Fibroblast of skin of scalp (primary cell): ENCODE results near the gene PBX3. TPM values are rescaled to one million over a fixed set of nuclear protein-coding genes. Genes with fewer than 3 reads are reported as not detected.

Source experiments
- DNase-seq: peaks from one replicate; pipeline ENCODE4 v3.0.0-alpha.2; 2013
- polyA plus RNA-seq, 2 experiments: library from polyadenylated mRNA; unstranded; fragments of 120-200 nt; gene quantifications; one replicate each; pipeline ENCODE4 v1.2.1, GENCODE V29; 2013; ENCODE audit not compliant: insufficient read length in 2 of 2

PBX3 gene
- 13.1 TPM for polyA plus RNA-seq (2013, experiment 1 of 2; ENCODE audit: insufficient read length)
- 13.6 TPM for polyA plus RNA-seq (2013, experiment 2 of 2; ENCODE audit: insufficient read length)

- DNase-seq, result peak; percentile 60
Observed at GRCh38 chr9:125747053-125747764, at the start of gene PBX3. Gene PBX3, plus strand, starts transcription at chr9:125747373.

- no peak for DNase-seq
Observed at GRCh38 chr9:125699870-125700269, 47.3 kb upstream of the PBX3 start.

GRCh38 chr9:125700791-125701190, 46.4 kb upstream of the PBX3 start:
- peak; percentile 4 for DNase-seq

DNA sequence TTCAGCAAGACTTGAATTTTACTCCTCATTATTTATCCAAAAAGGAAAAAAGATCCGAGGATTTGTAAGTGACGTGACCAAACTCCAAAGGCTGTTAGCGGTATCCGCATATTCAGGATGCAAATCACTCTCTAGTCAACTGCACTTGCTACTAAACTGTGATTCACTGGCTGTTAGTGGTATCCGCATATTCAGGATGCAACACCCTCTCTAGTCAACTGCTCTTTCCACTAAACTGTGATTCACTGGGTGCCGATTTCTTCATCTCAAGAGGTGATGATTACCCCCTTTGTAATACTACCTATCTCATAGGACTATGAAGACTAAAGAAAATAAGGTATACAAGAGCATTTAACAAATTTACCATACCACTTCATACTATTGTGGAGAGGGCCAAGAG, 45.8 kb upstream of the PBX3 start:
- DNase-seq, result peak; percentile 38

- no peak for DNase-seq
Observed at GRCh38 chr9:125703662-125704061, 43.5 kb upstream of the PBX3 start.

DNA sequence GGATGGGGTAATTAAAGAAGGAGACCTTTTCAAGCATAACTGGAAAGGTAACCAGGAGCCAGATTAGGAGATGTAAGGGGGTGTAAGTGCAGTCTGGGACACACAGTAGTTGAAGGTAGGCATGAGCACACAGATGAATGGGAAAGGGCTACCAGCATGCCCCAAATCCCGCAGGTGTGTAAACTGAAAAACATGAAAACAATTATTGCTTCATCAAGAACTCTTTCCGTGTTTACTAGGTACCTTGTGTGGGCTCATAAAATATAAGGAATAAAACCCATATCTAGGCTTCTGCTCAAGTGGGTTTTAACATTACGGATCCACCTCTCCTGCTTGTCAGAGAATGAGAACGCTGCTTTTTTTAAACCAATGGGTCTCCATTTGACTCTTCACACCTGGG, 41.3 kb upstream of the PBX3 start:
- DNase-seq, result no peak

DNA sequence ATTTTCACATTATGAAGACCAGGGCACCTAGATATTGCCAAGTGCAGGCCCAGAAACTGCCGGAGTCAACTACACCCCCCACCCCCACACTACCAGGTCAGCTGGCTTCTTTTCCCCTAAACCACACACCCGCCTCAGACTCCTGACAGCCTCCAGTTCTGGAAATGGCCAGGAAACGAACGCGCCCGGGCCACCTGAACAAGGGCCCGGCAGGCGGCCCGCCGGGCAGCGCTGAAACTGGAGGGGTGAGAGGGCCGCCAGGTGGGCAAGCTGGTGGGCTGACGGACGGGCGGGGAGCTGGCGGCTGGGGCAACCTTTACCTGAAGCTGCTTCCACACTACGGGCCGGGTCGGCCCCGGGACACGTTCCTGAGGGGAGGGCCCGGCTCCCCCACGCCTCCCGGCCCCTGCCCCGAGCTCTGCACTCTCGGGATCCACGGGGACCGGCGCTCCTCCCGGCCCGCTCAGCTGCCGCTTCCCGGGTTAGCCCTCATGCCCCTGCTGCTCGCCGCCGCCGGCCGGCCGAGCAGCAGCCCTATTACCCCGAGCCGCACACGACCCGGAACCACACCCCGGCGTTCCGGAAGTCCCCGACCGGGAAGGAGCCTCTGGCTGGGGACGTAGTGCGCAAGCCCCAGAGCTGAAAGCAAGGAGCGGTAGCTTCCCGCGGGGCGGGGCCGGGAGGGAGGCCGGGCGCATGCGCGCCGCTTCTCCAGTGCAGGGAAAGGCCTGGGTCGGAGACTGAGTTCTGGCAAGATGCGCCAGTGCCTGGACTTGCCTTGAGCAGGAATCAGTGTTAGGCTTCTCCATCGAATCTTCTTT, 40.3 kb upstream of the PBX3 start, which contains the start of gene MAPKAP1:
Gene MAPKAP1 (minus strand): TSS at position 558 of the 821 bp plus-strand sequence. CDS start 34,634 bp downstream, outside the sequence.
- DNase-seq, result peak; percentile 97

DNA sequence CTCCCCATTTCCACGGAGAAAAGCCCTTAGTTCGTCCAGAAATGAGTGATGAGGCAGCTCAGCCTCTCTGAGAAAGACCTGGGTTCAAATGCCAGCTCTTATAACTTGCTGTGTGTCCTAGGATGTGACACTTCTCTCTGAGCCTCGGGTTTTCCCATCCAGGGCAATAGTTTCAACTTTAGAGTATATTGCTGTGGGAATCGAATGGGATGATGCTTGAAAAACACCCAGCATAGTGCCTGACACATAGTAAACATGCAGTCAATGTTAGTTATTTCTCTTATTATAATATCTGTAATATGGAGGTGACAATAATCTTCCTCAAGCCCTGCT, 39.7 kb upstream of the PBX3 start:
- no peak for DNase-seq

DNA sequence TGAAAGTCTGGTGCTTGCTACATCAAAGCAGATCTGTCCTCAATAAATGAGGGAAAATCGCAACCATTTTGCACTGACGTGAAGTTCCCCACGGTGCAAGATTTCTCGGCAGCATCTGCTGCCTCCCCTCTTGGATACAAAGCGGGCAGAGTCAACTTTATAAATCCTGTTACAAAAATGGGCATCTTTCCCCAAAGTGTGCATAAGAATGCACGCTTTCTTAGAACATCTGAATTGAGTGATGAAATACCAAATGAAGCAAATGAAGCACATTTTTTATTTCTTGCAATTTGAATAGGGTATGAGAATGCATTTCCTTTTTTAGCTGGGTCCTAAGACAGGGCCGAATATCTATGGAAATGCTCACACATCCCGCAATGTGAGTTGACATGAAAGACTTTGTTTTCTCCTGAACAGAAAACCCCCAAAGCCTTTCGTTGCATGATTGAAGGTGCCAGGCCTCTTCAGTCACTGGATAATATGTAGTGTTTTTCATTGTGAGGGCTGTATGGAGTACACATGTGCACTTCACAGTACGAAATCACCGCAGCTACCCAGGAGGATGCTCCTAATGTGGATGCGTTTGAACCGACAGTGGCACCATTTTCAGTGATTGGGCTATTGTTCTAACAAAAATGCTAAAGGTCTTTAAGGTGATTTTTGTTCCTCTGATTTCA, 20.6 kb upstream of the PBX3 start:
- DNase-seq, result no peak

- no peak for DNase-seq
Observed at GRCh38 chr9:125730168-125730567, 17.0 kb upstream of the PBX3 start.

DNA sequence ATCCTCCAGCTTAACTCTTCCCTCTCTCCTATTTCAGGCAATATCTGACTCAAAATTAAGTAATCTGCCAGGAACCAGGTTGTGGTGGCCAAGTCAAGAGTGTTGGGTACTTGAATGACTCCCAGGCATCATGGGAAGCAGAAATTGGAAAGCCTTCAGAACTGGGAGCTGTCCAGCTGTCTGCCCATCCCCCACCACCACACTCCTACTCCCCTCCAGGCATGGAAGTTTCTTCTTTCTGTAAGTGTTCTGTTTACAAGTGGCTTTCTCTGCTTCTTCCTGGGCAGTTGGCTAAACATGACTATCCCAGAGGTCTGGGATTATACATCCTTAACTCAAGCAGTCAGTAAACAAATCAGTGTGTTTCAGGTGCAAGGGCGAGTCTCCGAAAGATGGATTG, 14.6 kb upstream of the PBX3 start:
- DNase-seq, result peak; percentile 21

- peak; percentile 50 for DNase-seq
Observed at GRCh38 chr9:125739436-125739835, 7.7 kb upstream of the PBX3 start.

GRCh38 chr9:125742657-125743056, 4.5 kb upstream of the PBX3 start:
- no peak for DNase-seq

DNA sequence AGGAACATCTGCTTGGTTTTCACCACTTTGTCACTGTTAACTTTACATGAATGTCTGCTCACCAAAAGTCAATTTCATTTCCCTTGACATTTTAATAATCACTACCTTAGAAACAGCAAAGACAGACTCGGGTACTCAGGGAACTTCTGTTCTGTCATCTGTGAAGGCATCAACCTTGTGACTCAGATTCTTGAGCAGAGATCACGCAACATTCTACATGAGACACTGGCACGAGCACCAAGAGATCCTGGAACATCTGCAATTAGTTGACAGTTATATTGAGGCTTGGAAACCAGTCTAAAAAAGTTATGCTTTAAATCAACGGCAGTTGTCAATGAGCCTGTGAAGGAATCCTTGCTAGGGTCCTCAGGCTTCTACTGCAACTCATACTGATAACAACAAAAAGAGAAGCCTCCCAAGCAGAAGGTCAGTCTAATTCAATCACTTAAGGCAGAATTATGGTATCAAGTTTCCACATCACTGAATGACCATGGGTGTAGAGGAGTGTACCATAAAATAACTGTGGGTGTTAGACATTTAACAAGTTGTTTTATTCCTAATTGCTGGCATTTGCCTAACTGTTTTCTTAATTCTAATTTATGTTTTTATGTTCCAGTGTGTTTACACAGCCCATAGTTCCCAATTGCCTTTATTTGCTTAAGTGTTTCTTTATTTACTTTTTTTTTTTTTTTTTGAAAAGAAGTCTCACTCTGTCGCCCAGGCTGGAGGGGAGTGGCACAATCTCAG, 3.3 kb upstream of the PBX3 start:
- DNase-seq, result peak; percentile 67

- peak; percentile 89 for DNase-seq
Observed at GRCh38 chr9:125744616-125745015, 2.6 kb upstream of the PBX3 start.

GRCh38 chr9:125745018-125745417, 2.2 kb upstream of the PBX3 start:
- no peak for DNase-seq

- DNase-seq, result no peak
Observed at GRCh38 chr9:125745682-125746016, 1.5 kb upstream of the PBX3 start.

DNA sequence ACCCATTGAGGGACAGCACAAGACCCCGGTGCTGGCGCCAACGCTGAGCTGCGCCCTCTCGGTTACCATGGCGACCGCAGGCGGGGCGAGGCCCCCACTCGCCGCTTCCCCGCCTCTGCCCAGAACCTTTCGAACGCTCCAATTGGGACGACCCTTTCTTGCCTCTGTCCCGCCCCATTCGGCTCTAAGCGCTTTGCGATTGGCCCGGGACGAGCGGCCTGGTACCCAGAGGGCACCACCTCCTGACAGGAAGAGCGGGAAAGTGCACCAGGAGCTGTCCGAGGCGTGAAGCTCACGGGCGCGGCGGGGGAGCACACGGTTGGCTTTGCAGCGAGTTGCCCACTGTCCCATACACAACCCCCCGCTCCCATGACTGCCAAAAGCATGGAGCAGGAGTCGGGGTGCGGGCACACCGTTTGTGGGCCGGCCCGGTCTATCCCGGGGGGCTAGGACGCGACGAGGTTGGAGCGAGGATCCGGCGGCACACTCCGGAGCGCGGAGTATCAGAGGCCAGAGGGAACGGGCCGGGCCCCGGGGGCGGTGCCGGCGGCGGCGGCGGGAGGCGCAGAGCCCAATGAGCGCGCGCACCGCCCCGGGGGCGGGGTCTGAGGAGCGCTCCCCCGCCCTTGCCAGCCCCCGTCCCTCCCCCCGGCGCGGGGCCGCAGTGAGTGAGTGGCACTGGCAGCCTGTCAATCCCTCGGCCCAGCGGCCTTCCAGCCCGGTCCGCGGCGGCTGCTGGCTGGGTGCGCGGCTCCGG, 978 bp upstream of the PBX3 start:
- peak; percentile 95 for DNase-seq

DNA sequence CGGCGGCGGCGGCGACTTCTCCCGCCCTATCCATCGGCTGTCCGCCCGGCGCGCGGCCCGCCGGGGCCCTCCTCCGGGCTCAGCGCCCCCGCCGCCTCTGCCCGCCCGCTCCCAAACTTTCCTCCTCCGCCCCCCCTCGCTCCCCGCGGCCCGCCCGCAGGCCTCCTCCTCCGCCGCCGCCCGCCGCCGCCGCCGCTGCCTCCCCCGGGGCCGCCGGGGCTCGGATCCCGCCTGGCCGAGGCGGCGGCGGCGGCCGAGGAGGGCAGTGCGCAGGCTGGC, 460 bp upstream of the PBX3 start:
- DNase-seq, result no peak

GRCh38 chr9:125747765-125748445, 732 bp downstream of the PBX3 start:
- DNase-seq, result peak; percentile 27

- DNase-seq, result no peak
Observed at GRCh38 chr9:125748446-125749099, 1.4 kb downstream of the PBX3 start.
